Measurements from ENCODE around the gene CRISPLD2. TPM values are rescaled to one million over a fixed set of nuclear protein-coding genes. Genes with fewer than 3 reads are reported as not detected.

CRISPLD2 gene
- total RNA-seq, 1 experiment from 2014 or later, result 6.5 TPM

GRCh38 chr16:84874983-84875382 is 55.2 kb downstream of the CRISPLD2 start:
- H3K4me1 Mint-ChIP-seq (ENCODE audit: low read depth, unreplicated experiment), result peaks cover 8% of the 10 kb centered on the region
- no peak overlapping the region for H3K27ac Mint-ChIP-seq (ENCODE audit: unreplicated experiment)
- H3K4me3 Mint-ChIP-seq (ENCODE audit: low read depth, unreplicated experiment), result no peak overlapping the region
- CTCF ChIA-PET, result interaction anchor here (0.6 to 2.0 kb wide), 2 partner anchors 10 to 22 kb away, joined by 4 to 7 read pairs; no protein-coding TSS in a partner anchor
- BruUV-seq (replicated peaks), result no TSS peak
- intact Hi-C loops (cut with micrococcal nuclease; ENCODE audit: unreplicated experiment), result no loop called here
- H3K9me3 Mint-ChIP-seq (ENCODE audit: low read depth, unreplicated experiment), result peaks cover 3% of the 10 kb centered on the region
- DNase-seq, result no peak
- TF ChIP-seq CTCF (IDR thresholded peaks at IDR 0.05; ENCODE audit: unreplicated experiment), result no peak
- peaks cover 5% of the 10 kb centered on the region for H3K36me3 Mint-ChIP-seq (ENCODE audit: insufficient read depth, unreplicated experiment)
- H3K27me3 Mint-ChIP-seq (ENCODE audit: unreplicated experiment), result no peaks in the 10 kb centered on the region

DNA sequence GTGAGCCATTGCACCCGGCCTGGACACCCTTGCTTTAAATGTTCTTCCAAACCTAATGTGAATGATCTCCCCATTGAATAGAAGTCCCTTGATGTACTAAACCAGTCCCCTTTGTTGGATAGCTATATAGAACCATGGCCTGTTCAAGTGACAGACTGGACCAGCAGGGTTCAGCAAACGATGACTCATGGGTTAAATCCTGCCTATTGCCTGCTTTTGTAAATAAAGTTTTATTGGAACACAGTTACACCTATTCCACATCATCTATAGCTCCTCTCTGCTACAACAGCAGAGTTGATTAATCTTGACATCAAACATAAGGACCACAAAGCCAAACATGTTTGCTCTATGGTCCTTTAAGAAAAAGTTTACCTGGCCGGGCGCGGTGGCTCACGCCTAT is 56.1 kb downstream of the CRISPLD2 start:
- no peak for TF ChIP-seq CTCF (IDR thresholded peaks at IDR 0.05; ENCODE audit: unreplicated experiment)
- Mint-ChIP-seq H3K27ac (ENCODE audit: unreplicated experiment) (no peak overlapping the region), H3K27me3 (ENCODE audit: unreplicated experiment) (no peaks in the 10 kb centered on the region), H3K4me1 (ENCODE audit: low read depth, unreplicated experiment) (peaks cover 13% of the 10 kb centered on the region), H3K4me3 (ENCODE audit: low read depth, unreplicated experiment) (no peak overlapping the region), H3K36me3 (ENCODE audit: insufficient read depth, unreplicated experiment) (peaks cover 5% of the 10 kb centered on the region), H3K9me3 (ENCODE audit: low read depth, unreplicated experiment) (peaks cover 3% of the 10 kb centered on the region)
- CTCF ChIA-PET, result interaction anchor here (2.0 kb wide), 1 partner anchor 9 kb away, joined by 7 read pairs; no protein-coding TSS in a partner anchor
- no TSS peak for BruUV-seq (replicated peaks)
- DNase-seq, result no peak
- intact Hi-C loops (cut with micrococcal nuclease; ENCODE audit: unreplicated experiment), result no loop called here

DNA sequence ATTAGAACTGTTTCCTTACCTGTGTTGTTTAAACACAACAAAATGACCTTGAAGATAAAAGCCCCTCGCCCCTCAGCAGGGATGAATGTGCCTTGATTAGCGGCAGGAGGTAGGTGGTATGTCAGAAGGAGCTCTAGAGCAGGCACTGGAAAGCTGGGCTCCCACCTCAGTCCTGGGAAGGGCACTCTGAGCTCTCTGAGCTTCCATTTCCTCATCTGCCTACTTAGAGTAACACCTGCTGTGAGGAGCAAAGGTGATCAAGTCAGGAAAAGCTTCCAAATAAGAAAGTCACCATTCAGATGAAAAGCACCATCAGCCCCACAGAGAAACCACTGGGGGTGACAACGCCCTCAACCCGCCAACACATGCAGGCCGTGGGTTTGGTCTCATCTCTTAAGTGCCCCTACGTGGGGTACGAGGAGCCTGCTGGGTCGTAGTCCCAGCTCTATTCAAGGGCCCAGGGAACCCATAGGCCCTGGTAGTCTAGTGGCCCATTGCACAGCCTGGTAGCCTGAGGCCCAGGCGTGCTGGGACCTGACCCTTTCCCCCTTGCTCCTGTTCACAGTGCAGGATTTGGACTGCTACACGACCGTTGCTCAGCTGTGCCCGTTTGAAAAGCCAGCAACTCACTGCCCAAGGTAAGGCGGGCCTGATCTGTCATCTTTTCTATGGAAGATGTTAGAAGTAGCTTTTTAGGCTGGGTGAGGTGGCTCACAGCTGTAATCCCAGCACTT is 57.3 kb downstream of the CRISPLD2 start:
- CTCF ChIA-PET, result interaction anchor here (0.7 kb wide), 1 partner anchor 648 kb away, joined by 6 read pairs; no protein-coding TSS in a partner anchor
- Mint-ChIP-seq H3K27ac (ENCODE audit: unreplicated experiment) (no peak overlapping the region), H3K36me3 (ENCODE audit: insufficient read depth, unreplicated experiment) (peaks cover 5% of the 10 kb centered on the region), H3K4me1 (ENCODE audit: low read depth, unreplicated experiment) (peaks cover 13% of the 10 kb centered on the region), H3K27me3 (ENCODE audit: unreplicated experiment) (no peaks in the 10 kb centered on the region), H3K9me3 (ENCODE audit: low read depth, unreplicated experiment) (peaks cover 3% of the 10 kb centered on the region), H3K4me3 (ENCODE audit: low read depth, unreplicated experiment) (no peak overlapping the region)
- intact Hi-C loops (cut with micrococcal nuclease; ENCODE audit: unreplicated experiment), result no loop called here
- no peak for TF ChIP-seq CTCF (IDR thresholded peaks at IDR 0.05; ENCODE audit: unreplicated experiment)
- BruUV-seq (replicated peaks), result no TSS peak
- DNase-seq, result no peak

DNA sequence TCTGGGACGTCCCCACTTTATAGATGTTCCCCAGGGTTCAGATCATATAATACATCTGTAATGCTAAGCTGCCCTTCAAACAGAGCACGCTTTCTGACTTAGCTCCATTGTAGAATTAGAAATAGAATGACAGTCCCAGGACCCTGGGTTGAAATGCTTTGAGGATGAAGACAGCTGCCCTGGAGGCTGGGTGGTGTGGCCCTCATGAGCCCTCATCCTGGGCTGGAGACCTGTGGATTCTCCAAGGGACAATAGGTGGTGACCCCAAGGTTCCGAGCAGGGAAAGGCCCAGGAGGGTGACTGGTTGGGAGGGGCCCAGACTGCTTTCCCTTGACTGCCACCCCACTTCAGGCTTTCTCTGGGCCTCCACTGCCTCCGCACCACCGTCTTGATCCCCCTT is 59.0 kb downstream of the CRISPLD2 start:
- CTCF ChIA-PET, result interaction anchor here (1.2 kb wide), 1 partner anchor 12 kb away, joined by 6 read pairs; no protein-coding TSS in a partner anchor

More for the DNA sequence above, 59.0 kb downstream of the CRISPLD2 start:
- intact Hi-C loops (cut with micrococcal nuclease; ENCODE audit: unreplicated experiment), result no loop called here
- Mint-ChIP-seq H3K27me3 (ENCODE audit: unreplicated experiment) (no peaks in the 10 kb centered on the region), H3K4me3 (ENCODE audit: low read depth, unreplicated experiment) (no peak overlapping the region), H3K4me1 (ENCODE audit: low read depth, unreplicated experiment) (peaks cover 13% of the 10 kb centered on the region), H3K36me3 (ENCODE audit: insufficient read depth, unreplicated experiment) (peaks cover 5% of the 10 kb centered on the region), H3K9me3 (ENCODE audit: low read depth, unreplicated experiment) (peaks cover 3% of the 10 kb centered on the region), H3K27ac (ENCODE audit: unreplicated experiment) (no peak overlapping the region)
- TF ChIP-seq CTCF (IDR thresholded peaks at IDR 0.05; ENCODE audit: unreplicated experiment), result no peak
- no peak for DNase-seq
- BruUV-seq (replicated peaks), result no TSS peak

Data from Calu3 (cell line).